ENCODE measurements around the gene KCNC2. TPM values are rescaled to one million over a fixed set of nuclear protein-coding genes. Genes with fewer than 3 reads are reported as not detected.

KCNC2 gene
- total RNA-seq, 2 donors from 2014 or later, result not detected

DNA sequence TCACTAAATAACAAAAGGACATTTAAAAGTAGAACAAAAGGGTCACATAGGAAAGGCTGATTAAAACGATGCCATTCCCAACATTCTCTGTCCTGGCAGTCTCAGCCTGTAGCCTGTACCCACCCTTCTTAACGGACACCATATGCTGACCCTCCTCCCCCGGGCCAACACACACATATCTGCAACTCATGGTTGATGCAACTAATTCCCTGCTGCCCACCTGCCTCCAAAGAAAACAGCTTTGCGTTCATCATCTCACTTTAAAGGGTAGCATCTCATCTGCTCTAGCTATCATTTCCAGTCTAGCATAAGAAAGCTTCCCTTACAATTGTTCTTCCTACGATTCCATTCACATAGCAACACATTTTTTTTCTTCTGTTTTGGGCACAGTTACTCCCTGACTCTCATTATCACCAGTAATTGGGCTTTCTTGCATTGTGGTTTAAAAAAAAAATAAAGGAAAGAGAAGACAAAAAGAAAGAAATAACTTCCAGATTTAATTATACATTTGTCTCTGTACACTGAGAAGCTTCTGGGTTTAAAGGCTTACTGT is 92.9 kb downstream of the KCNC2 start:
- H3K4me1 Mint-ChIP-seq, result no peaks in the 10 kb centered on the region
- no peak overlapping the region for H3K4me3 Mint-ChIP-seq
- 85 to 96% methylated on average over 3 to 5 of the region's 5 CpGs for WGBS, 2 experiments (ENCODE audit: insufficient coverage in 1 of 2, insufficient read length in 1 of 2)
- H3K4me1 ChIP-seq (ENCODE audit: control insufficient read depth, insufficient read depth, low read length), result no peaks in the 10 kb centered on the region
- H3K36me3 ChIP-seq (ENCODE audit: control insufficient read depth, insufficient read depth, low read length), result no peaks in the 10 kb centered on the region
- H3K9me3 ChIP-seq (ENCODE audit: control insufficient read depth, low read length), result no peaks in the 10 kb centered on the region
- DNase-seq, result no peak
- H3K9me3 Mint-ChIP-seq, result no peaks in the 10 kb centered on the region
- no peak overlapping the region for H3K27ac Mint-ChIP-seq
- no peak overlapping the region for H3K4me3 ChIP-seq (ENCODE audit: low read length)
- H3K27me3 Mint-ChIP-seq (ENCODE audit: insufficient read depth), result no peaks in the 10 kb centered on the region
- no peaks in the 10 kb centered on the region for H3K27me3 ChIP-seq (ENCODE audit: control insufficient read depth, insufficient read depth, low read length, poor library complexity, severe bottlenecking)
- TF ChIP-seq, protein P1, sequence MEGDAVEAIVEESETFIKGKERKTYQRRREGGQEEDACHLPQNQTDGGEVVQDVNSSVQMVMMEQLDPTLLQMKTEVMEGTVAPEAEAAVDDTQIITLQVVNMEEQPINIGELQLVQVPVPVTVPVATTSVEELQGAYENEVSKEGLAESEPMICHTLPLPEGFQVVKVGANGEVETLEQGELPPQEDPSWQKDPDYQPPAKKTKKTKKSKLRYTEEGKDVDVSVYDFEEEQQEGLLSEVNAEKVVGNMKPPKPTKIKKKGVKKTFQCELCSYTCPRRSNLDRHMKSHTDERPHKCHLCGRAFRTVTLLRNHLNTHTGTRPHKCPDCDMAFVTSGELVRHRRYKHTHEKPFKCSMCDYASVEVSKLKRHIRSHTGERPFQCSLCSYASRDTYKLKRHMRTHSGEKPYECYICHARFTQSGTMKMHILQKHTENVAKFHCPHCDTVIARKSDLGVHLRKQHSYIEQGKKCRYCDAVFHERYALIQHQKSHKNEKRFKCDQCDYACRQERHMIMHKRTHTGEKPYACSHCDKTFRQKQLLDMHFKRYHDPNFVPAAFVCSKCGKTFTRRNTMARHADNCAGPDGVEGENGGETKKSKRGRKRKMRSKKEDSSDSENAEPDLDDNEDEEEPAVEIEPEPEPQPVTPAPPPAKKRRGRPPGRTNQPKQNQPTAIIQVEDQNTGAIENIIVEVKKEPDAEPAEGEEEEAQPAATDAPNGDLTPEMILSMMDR (conservative IDR thresholded peaks at IDR 0.05), result no peak
- no peaks in the 10 kb centered on the region for H3K36me3 Mint-ChIP-seq (ENCODE audit: low read depth)
- H3K27ac ChIP-seq (ENCODE audit: low read depth, low read length), result no peak overlapping the region
- no peak overlapping the region for H3K9ac ChIP-seq (ENCODE audit: extremely low read depth, low read length, poor library complexity, severe bottlenecking)

DNA sequence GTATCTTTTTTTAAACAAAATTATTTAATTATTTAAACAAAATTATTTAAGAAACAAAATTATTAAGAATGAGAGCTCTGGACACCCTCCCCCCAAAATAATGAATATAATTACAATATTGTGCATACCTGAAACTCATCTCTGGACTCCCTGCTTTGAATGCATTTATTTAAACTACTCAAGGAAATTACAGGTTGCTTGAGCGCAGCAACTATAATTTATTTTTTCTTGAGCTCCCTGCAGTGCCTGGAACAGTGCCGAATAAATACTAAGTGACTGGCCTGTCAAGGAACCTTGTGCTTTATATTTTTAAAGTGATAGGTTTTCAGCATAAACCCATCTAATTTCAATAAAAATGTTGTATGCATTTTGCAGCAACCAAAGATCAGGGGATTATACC is 93.9 kb downstream of the KCNC2 start:
- H3K27ac Mint-ChIP-seq, result no peak overlapping the region
- no peaks in the 10 kb centered on the region for H3K27me3 Mint-ChIP-seq (ENCODE audit: insufficient read depth)
- Histone ChIP-seq H3K27me3 (ENCODE audit: control insufficient read depth, insufficient read depth, low read length, poor library complexity, severe bottlenecking) (no peaks in the 10 kb centered on the region), H3K9me3 (ENCODE audit: control insufficient read depth, low read length) (no peaks in the 10 kb centered on the region), H3K27ac (ENCODE audit: low read depth, low read length) (no peak overlapping the region), H3K4me1 (ENCODE audit: control insufficient read depth, insufficient read depth, low read length) (no peaks in the 10 kb centered on the region), H3K4me3 (ENCODE audit: low read length) (no peak overlapping the region), H3K36me3 (ENCODE audit: control insufficient read depth, insufficient read depth, low read length) (no peaks in the 10 kb centered on the region), H3K9ac (ENCODE audit: extremely low read depth, low read length, poor library complexity, severe bottlenecking) (no peak overlapping the region)
- H3K4me3 Mint-ChIP-seq, result no peak overlapping the region
- WGBS, 2 experiments (ENCODE audit: insufficient coverage in 1 of 2, insufficient read length in 1 of 2), result 96% methylated on average over 2 of the region's 2 CpGs; no CpG with 5 or more reads in 1 of the 2 experiments
- no peak for DNase-seq
- no peaks in the 10 kb centered on the region for H3K4me1 Mint-ChIP-seq
- H3K36me3 Mint-ChIP-seq (ENCODE audit: low read depth), result no peaks in the 10 kb centered on the region
- TF ChIP-seq, protein P1 (conservative IDR thresholded peaks at IDR 0.05), result no peak
- H3K9me3 Mint-ChIP-seq, result no peaks in the 10 kb centered on the region

- Mint-ChIP-seq H3K4me3 (no peak overlapping the region), H3K27me3 (ENCODE audit: insufficient read depth) (no peaks in the 10 kb centered on the region), H3K9me3 (no peaks in the 10 kb centered on the region), H3K4me1 (no peaks in the 10 kb centered on the region), H3K27ac (no peak overlapping the region), H3K36me3 (ENCODE audit: low read depth) (no peaks in the 10 kb centered on the region)
- Histone ChIP-seq H3K9ac (ENCODE audit: extremely low read depth, low read length, poor library complexity, severe bottlenecking) (no peak overlapping the region), H3K27ac (ENCODE audit: low read depth, low read length) (no peak overlapping the region), H3K4me3 (ENCODE audit: low read length) (no peak overlapping the region), H3K36me3 (ENCODE audit: control insufficient read depth, insufficient read depth, low read length) (no peaks in the 10 kb centered on the region), H3K27me3 (ENCODE audit: control insufficient read depth, insufficient read depth, low read length, poor library complexity, severe bottlenecking) (no peaks in the 10 kb centered on the region), H3K9me3 (ENCODE audit: control insufficient read depth, low read length) (no peaks in the 10 kb centered on the region), H3K4me1 (ENCODE audit: control insufficient read depth, insufficient read depth, low read length) (no peaks in the 10 kb centered on the region)
- 82 to 94% methylated on average over 3 to 6 of the region's 6 CpGs for WGBS, 2 experiments (ENCODE audit: insufficient coverage in 1 of 2, insufficient read length in 1 of 2)
- no peak for DNase-seq
- TF ChIP-seq, protein P1 (conservative IDR thresholded peaks at IDR 0.05), result no peak
Measured at GRCh38 chr12:75103822-75104221, 105.8 kb downstream of the KCNC2 start.
